Measurements from ENCODE around the gene MICAL1.

The MICAL1 gene

DNA sequence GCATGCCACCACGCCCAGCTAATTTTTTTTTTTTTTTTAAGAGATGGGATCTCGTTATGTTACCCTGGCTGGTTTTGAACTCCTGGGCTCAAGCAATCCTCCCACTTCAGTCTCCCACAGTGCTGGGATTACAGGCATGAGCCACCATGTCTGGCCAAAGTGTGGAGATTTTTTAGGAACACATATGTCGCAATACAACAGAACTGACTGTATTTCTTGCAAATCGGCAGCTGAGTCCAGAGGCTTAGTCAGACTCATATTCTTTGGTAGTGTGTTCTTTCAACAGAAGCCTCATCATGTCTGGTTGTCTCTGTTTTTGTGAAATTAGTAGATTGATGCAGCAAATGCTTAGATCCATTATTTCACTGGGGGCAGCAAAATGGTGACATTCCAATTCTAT lies 49.4 kb downstream of the MICAL1 start:
- Mint-ChIP-seq H3K4me3 (no peak overlapping the region), H3K9me3 (no peaks in the 10 kb centered on the region), H3K36me3 (no peaks in the 10 kb centered on the region), H3K27ac (no peak overlapping the region), H3K27me3 (peaks cover 14% of the 10 kb centered on the region), H3K4me1 (no peaks in the 10 kb centered on the region)
- no peak for DNase-seq
- CTCF ChIA-PET, result no interaction called here

DNA sequence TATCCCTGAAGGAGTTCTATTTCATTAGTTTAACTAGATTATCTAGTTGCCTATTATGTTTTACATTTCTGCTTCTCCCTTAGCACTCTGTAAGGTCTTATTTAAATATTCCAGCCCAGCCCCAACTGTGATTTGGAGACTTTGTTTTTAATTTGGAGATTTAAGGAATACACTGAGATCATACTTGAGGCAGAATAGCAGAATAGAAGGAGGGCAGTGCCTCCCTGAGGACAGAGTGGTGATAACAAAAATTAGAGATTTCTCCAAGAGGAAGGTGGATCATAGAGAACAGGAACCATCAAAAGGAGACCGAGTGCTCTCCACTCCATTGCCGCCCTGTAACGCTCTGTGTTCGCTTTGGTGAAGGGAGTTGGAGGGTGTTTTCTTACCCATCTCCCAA lies 58.6 kb downstream of the MICAL1 start:
- no peak overlapping the region for H3K27ac Mint-ChIP-seq

DNA sequence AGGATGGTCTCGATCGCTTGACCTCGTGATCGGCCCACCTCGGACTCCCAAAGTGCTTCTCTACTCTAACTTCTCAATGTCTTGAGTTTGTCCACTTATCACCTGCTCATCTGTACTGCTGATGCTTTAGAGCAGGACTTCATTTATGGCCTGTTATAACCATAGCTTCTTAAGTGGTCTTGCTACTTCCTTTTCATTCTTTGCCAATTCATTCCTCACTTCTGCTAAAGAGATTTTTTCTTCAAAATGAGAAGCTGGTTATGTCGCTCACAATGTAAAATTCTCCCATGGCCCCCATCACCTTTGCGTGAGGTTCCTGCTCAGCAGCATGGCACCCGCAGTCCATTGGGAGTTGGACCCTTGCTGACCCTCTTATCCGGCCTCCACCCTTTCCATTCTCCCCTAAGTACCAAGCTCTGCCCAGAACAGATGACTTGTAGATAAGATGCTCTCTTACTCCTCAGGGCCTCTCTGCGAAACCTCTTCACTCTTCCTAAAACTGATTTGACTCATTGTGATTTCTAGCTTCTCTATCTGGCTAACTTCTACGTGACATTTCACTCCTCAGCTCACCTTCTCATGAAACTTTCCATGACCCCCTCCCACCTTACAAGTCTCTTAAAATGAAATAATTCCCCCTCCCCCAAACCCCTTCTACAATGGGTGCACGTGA lies 59.4 kb downstream of the MICAL1 start:
- Mint-ChIP-seq H3K27ac (no peak overlapping the region), H3K9me3 (no peaks in the 10 kb centered on the region), H3K27me3 (peaks cover 11% of the 10 kb centered on the region), H3K36me3 (no peaks in the 10 kb centered on the region), H3K4me1 (peaks cover 3% of the 10 kb centered on the region), H3K4me3 (no peak overlapping the region)
- no peak for DNase-seq
- CTCF ChIA-PET, result interaction anchor here (1.4 kb wide), 2 partner anchors 10 to 208 kb away, joined by 6 to 7 read pairs; no protein-coding TSS in a partner anchor

More for the DNA sequence above, 58.6 kb downstream of the MICAL1 start:
- no peak overlapping the region for H3K4me3 Mint-ChIP-seq
- no peak for DNase-seq
- no peaks in the 10 kb centered on the region for H3K36me3 Mint-ChIP-seq
- H3K27me3 Mint-ChIP-seq, result peaks cover 8% of the 10 kb centered on the region
- CTCF ChIA-PET, result interaction anchor here (0.6 to 1.4 kb wide), 3 partner anchors 11 to 227 kb away, joined by 3 to 7 read pairs (median 6); no protein-coding TSS in a partner anchor
- peaks cover 2% of the 10 kb centered on the region for H3K4me1 Mint-ChIP-seq
- H3K9me3 Mint-ChIP-seq, result no peaks in the 10 kb centered on the region
